GM19023 (cell line): Measurements from ENCODE around the gene IFNA6.
A peak's percentile ranks its signal among the peaks of the same experiment; 100 is the strongest.
"Not testable (repeated sequence)": the region's sequence is repeated elsewhere in the genome, so short reads cannot be mapped to it uniquely, and the experiment has no call there.

Source experiments
- ATAC-seq: cut with Tn5 transposase; IDR thresholded peaks from one replicate; pipeline ENCODE4 v1.9.1; 2021; ENCODE audit warnings: mild to moderate bottlenecking, moderate library complexity; ENCODE audit not compliant: unreplicated experiment

The IFNA6 gene

DNA sequence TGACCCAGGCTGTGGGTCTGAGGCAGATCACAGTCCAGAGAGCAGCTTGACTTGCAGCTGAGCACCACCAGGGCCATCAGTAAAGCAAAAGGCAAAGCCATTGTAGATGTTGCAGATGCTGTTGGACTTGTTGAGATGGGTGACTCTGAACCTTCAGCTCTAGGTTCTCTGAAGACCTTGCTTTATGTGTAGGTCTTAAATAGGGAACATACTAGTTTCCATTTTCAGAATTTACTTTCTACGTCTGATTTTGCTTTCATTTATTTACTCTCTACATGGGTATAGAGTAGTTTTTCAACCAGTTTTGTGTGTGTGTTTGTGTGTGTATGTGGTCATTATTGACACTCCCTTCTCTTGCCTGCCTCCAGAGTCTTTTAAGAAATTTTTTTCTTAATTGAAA, at the start of gene IFNA6:
Gene IFNA6, minus strand, starts transcription at position 101 of the 400 bp plus-strand sequence. Its CDS starts 0 bp downstream, at position 101.
- no peak for ATAC-seq

DNA sequence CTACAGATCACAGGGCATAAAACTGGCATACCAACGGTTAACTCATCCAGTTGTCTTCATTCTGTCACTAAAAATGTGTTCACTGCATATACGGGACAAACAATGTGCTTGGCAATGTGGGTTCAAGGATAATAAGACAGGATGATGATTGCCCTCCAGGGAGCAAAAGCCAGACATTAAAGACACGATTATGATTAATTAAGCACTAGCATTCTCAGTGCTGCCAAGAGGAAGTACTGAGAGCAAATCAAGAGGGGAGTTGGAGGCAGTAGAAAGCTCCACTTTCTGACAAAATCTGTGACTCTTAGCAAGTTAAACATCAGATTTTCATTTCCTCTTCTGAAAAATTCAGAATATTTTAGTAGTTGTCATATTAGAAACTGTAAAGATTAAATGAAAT, 49.3 kb upstream of the IFNA6 start:
- ATAC-seq, result no peak

DNA sequence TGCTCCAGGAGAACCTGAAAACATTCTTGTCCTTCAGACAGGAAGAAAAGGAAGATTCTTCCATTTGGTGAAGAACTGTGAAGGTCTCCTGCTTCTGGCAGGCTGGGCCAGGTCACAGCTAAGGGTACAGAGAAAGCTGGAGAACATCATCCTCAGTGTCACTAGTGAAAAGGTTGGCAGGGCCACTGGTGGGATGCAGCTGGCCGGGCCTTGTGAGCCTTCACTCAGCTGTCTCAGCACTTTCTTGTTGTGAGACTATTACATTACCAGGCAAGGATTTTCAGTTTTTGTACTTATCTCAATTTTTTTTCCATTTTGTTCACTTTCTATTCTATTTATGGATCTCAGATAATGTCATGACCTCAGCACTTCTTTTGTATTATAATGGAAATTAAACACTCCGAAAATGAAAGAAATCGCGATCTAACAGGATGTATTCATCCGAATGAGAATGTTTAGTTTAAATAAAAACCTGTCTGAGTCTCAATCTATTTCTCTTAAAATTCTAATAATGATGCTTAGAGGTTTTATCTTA, 48.3 kb upstream of the IFNA6 start:
- no peak for ATAC-seq

DNA sequence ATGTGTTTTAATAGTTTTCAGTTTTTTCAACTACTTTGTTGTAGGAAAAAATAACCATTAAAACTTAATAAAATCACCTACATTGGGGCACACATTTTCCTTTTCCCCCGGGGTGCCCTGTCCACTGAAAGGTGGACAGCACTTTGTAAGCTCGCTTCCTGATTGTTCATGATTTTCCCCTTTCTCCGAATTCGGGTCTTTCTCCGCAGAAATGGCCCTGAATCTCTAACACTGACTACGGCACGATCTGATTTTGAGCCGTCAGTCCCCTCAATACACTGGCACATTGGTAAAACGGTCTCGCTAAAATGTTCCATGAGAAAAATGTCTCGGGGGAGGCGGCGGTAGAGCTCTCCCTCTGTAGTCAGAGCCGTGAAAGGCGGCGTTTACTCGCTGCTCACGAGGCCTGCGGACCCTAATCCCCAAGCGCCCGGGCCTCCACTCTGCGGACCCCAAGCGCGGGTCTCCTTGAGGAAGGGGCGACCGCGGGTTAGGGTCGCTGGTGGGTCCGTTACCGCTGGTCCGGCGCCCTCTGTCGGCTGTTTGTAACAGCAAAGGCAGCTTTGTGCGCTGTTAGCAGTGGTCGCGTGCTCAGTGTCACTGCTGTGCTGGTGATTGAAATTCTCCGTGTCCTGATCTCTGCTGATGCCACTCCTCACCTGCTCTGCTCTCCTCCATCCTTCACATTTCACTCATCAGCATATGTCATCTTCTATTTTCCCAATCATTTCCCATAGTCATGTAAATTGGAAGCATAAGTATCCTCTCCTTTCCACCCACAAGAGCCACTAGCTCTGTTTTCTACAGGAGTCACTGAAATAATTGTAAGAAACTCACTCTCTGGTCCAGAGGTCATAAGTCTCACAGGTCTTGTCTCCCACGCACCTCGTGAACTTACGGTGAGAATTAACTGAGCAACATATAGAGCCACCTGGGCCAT, 45.4 kb upstream of the IFNA6 start:
- peak; percentile 75 for ATAC-seq

- ATAC-seq, result peak; percentile 71
These were observed 41.6 kb upstream of the IFNA6 start for GRCh38 chr9:21392270-21392669.

DNA sequence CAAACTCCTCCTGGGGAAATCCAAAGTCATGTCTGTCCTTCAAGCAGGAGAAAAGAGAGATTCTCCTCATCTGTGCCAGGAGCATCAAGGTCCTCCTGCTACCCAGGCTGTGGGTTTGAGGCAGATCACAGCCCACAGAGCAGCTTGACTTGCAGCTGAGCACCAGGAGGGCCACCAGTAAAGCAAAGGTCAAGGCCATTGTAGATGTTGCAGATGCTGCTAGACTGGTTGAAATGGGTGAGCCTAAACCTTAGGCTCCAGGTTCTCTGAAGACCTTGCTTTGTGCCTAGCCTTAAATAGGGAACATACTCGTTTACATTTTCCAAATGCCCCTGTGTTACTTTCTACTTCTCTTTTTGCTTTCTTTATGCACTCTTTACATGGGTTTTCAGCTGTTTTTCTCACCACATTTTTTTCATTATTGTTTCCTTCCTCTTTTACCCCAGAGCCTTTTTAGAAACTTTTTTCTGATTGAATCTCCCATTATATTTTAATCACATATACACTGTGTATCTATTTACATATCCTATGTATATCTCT, 34.5 kb upstream of the IFNA6 start, which contains the start of gene IFNA2:
Gene IFNA2, minus strand, starts transcription at position 268 of the 540 bp plus-strand sequence. Its CDS starts 69 bp downstream, at position 199.
- ATAC-seq, result no peak

- ATAC-seq, result no peak
These were observed 32.9 kb upstream of the IFNA6 start for GRCh38 chr9:21383627-21384026.

DNA sequence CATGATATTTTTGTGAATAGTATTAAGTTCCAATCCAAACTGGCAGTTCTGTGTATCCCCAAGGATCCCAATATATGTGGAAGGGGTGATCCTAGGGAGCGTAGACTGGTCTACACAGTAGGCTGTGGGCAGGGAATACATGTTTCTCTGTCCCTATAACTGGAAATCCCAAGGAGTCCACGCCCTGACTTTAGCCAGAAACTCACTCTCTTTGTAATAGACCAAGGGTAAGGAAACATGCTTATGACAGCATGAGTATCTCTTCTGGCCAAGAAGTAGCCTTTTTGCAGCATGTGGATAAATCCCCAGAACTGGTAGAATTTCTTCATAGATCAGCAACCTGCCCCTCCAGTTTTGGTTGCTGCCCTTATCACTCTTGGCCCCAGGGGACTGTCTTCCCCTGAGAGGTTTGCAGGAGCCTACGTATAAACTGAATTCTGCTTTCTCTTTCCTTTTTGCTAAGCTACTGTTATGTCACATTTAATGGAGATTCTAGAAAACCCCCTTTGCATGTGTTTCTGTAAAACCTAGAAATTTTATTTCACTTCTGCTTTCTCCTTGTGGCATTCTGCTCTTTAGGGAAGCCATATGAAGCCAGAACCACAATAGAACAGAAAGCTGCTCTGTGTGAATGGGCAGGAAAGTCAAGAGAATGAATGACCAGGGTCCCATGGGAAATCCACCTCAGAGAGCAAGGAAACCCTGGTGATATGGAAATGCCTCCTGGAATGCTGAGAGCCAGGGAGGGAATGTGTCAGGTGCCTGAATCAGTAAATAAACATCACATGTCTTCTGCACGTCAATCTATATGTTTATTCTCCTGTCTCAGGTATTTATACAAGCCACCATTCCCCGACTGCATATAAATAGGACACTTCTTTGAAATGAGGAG, 31.0 kb upstream of the IFNA6 start:
- ATAC-seq, result peak; percentile 98

DNA sequence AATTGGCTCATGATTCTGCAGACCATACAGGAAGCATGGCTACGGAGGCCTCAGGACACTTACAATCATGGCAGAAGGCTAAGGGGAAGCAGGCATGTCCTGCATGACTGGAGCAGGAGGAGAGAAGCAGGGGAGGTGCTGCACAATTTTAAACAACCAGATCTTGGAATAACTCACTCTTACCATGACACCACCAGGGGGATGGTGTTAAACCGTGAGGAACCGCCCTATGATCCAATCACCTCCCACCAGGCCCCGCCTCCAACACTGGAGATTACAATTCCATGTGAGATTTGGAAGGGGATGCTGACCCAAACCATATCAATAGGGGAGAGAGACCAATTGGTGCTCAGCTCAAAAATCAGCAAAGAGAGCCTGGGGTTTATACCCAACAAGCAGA, 20.8 kb upstream of the IFNA6 start:
- ATAC-seq, result not testable (repeated sequence)

DNA sequence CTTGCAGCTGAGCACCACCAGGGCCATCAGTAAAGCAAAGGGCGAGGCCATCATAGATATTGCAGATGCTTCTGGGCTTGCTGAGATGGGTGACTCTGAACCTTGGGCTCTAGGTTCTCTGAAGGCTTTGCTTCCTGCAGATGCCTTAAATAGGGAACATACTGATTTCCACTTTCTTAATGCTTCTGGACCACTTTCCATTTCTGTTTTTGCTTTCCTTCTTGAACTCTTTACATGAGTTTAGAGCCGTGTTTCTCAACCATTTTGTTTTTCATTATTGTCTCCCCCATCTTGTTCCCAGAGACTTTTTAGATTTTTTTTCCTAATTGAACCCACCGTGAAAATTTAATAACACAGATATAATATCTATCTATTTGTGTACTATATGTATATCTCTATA, 17.3 kb upstream of the IFNA6 start, which contains the start of gene IFNA13:
Gene IFNA13, minus strand, starts transcription at position 101 of the 400 bp plus-strand sequence. Its CDS starts 47 bp downstream, at position 54.
- ATAC-seq, result no peak

- peak; percentile 57 for ATAC-seq
These were observed 16.5 kb upstream of the IFNA6 start for GRCh38 chr9:21367169-21367568.

DNA sequence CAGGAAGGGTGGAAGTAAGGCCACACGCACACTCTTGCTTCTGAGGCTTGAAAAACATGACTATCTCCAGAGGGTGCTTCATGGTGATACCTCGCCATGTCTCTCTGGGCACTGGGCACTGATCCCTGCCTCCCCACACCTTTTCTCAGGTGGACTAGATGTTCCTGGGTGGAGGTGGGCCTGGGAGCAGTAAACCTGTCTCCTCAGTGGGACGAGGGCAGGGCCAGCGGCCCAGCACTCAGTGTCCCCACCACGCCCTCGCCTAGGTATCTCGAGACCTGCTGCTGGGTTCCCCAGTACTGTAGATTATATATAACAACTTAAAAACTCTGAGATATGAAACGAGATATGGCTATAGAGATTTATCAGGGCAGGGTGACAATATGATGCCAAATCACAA, 11.6 kb upstream of the IFNA6 start:
- ATAC-seq, result no peak

GRCh38 chr9:21357479-21358460, 7.1 kb upstream of the IFNA6 start:
- peak; percentile 94 for ATAC-seq

- no peak for ATAC-seq
These were observed 2.2 kb downstream of the IFNA6 start for GRCh38 chr9:21348430-21348970.

DNA sequence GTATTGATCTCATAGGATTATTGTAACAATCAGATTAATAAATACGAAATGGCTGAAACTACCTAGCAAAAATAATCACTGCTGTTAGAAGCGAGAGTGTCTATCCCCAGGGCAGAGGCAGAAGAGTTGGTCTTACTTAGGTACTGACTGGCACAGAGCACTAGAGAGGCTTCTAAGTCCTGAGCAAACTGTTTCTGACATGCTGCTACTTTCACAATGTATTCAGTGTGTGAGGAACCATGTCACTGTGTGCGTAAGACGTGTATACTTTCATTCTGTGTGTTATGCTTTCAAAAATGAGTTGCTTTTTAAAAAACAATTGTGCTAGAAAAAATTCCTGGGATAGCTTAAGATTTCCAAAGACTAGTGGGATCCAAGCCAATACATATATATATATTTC, 10.0 kb downstream of the IFNA6 start:
- ATAC-seq, result no peak

DNA sequence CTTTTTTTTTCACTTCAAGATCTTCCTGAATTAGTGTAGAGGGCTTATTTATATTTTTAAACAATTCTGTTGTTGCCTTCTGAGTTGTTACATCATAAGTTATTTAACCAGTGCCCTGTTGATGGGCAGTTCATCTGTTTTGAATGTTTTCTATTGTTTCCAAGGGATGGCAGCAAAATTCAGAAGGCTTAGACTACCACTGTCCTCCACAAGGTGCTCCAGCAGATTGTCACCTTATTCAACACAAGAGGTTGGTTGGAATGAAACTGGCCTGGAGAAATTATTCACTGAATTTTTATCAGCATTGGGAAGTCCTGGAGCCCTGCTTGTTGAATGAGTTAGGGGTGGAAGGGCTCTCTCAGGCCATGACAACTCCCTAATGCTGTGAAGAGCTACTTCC, 14.2 kb downstream of the IFNA6 start:
- ATAC-seq, result no peak

- ATAC-seq, result peak; percentile 94
These were observed 15.7 kb downstream of the IFNA6 start, which contains the start of gene KLHL9 for GRCh38 chr9:21334701-21335632. Gene KLHL9, minus strand, starts transcription at chr9:21335404. Its CDS starts 545 bp downstream, at chr9:21334859.

GRCh38 chr9:21333226-21333625, 17.5 kb downstream of the IFNA6 start:
- no peak for ATAC-seq
